Right lobe of liver (tissue), 6 donors: ENCODE results near the gene FRS2. TPM values are rescaled to one million over a fixed set of nuclear protein-coding genes. Genes with fewer than 3 reads are reported as not detected.
A peak's percentile ranks its signal among the peaks of the same experiment; 100 is the strongest.

Experiments
- ATAC-seq, 4 donors: fragments of 200-7000 bp; cut with Tn5 transposase; one replicate each; pipeline ENCODE4 v1.9.1; 2020; ENCODE audit warnings: mild to moderate bottlenecking in 4 of 4, moderate library complexity in 4 of 4
- DNase-seq, 3 donors: peaks; one replicate each; pipeline ENCODE4 v3.0.0-alpha.2; 2020
- H3K27ac ChIP-seq, 3 donors: fragments of 200-600 bp; one replicate each; pipeline ENCODE4 v1.8.0; 2022
- H3K27me3 ChIP-seq, 2 donors: fragments of 200-600 bp; one replicate each; pipeline ENCODE4 v1.8.0; 2022
- H3K36me3 ChIP-seq, 4 donors: fragments of 200-600 bp; sonication (generic) in 1 of 4; one replicate each; pipeline versions ENCODE4 v1.5.1 to v1.8.0; 2017 to 2022; ENCODE audit warnings: control low read depth in 1 of 4
- H3K4me1 ChIP-seq, 4 donors: fragments of 200-600 bp; sonication (generic) in 1 of 4; one replicate each; pipeline versions ENCODE4 v1.5.1 to v1.8.0; 2017 to 2022; ENCODE audit warnings: control low read depth in 1 of 4
- H3K4me3 ChIP-seq, 3 donors: fragments of 200-600 bp; one replicate each; pipeline ENCODE4 v1.8.0; 2022
- H3K9me3 ChIP-seq, 4 donors: fragments of 200-600 bp; sonication (generic) in 1 of 4; one replicate each; pipeline versions ENCODE4 v1.5.1 to v1.8.0; 2017 to 2022; ENCODE audit warnings: control low read depth in 1 of 4
- CTCF ChIP-seq, 4 donors: fragments of 200-600 bp in 3 of 4; fragments of 450-650 bp in 1 of 4; IDR thresholded peaks; one replicate each; pipeline versions ENCODE4 v1.5.1 to v1.8.0; 2016 to 2022; ENCODE audit warnings: antibody characterized with exemption in 4 of 4, mild to moderate bottlenecking in 2 of 4
- POLR2A ChIP-seq: fragments of 450-650 bp; IDR thresholded peaks from one replicate; pipeline ENCODE4 v1.6.1; 2017; ENCODE audit warnings: antibody characterized with exemption, mild to moderate bottlenecking
- WGBS: methylation state at CpG from one replicate; pipeline ENCODE4 v1.1.6; 2018; ENCODE audit warnings: low coverage, low lambda C conversion rate; ENCODE audit not compliant: insufficient coverage; ENCODE audit errors: missing lambda C conversion rate; 5-methylcytosine and 5-hydroxymethylcytosine counted together
- intact Hi-C, 2 donors: fragments of 100-400 bp; cut with DNase I; formaldehyde crosslinking; loops; one replicate each; pipeline versions ENCODE4 v1.11.2 to v1.14.1; 2022
- total RNA-seq, 6 experiments: library from RNA; depleted of rRNA in 2 of 6; stranded (reverse); fragments of >200 nt in 2 of 6; fragmentation: NEBNext Ultra II Directional in 3 of 6; extraction: Animal tissue kit (Norgen Biotek cat#: 25700) in 3 of 6; gene quantifications; one replicate each; pipeline versions ENCODE4 v1.1.0 to v1.2.4, GENCODE V29; 2016 to 2023
- donor health status: DM: no; HTN: yes; CAD: no.
- donor health status: DM: no; HTN: no; CAD: no.
- donor health status: DM: no; HTN: no; CAD: no.
- donor health status: DM: no; HTN: yes; CAD: no.
- donor health status: DM: no; HTN: yes; CAD: no.

Gene FRS2
- total RNA-seq, 6 experiments from 2014 or later, result 13.8 to 27.8 (median 15.8) TPM

DNA sequence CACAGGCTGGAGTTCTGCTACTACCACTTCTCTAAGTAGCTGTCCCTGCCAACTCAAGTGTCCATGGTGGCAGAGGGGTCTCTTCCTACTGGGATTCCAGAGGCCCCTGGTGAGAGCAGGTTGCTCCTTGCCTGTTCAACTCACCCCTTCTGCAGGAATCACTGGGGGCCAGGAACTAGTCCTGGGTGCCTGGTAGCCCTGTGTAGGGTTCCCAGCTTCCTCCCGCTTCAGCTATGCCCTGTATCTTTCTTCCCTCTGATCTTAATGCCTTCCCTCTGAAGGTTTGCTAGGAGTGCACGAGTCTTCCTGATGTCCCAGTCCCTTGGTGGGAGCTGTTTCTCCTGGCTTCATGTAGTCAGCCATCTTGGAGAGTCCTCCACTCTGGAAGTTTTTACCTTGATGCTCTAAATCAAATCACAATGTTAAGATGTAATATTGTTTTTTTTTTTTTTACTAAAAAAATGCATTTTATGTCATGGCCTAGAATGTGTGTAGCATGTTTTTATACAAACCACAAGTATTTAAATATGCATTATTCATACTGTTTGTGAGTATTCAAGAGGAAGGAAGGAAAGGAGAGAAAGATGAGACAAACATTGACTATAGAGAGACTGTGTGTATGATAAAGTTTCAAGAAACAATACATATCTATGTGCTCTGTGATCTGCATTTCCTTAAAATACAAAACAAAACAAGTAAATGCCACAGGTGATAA is 54.7 kb downstream of the FRS2 start:
- Histone ChIP-seq H3K9me3 (no peaks in the 10 kb centered on the region), H3K27me3 (no peaks in the 10 kb centered on the region), H3K36me3 (no peaks in the 10 kb centered on the region), H3K4me1 (peaks cover 0 to 14% (median 0%) of the 10 kb centered on the region in 4 donors), H3K4me3 (no peak overlapping the region), H3K27ac (no peak overlapping the region)
- intact Hi-C loops, result no loop called here
- peak in 2 of 4 donors; percentile 12 to 31 for ATAC-seq
- no peak for DNase-seq
- 87% methylated on average over 2 of the region's 2 CpGs for WGBS
- TF ChIP-seq POLR2A, result no peak
- no peak for TF ChIP-seq CTCF (IDR thresholded peaks at IDR 0.05)

DNA sequence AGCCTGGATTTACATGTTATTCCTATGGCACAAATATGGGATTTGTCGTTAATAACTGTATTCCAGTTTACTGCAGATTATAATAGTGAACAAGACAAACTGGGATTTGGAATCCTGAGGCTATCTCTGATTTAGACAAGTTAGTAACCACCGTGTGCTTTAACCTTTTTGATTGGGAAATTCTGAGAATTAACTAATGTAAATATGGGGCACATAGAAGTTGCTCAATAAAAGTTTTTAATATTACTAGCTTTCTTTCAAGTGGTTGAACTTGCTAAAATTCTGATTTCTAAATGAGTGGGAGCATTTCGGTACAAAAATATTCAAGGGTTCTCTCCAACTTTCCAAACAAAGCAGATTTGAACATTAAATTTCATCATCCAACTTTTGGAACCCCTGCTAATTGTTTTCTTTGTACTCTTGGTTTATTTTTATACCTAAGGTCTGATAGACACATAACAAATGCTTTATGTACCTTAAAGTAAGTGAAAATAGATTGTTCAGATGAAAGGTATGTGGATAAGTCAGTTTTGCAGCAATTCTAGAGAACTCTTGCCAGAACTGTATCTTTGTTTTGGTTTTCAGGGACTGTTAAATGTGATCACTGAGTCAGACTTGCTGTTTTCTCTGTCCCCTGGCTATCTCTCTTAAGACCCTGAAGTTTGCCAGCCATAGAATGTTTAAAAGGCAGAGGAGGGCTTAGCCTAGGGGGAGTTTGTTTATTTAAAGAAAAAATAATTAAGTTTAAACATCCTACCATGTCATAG is 57.5 kb downstream of the FRS2 start:
- intact Hi-C loops, result no loop called here
- TF ChIP-seq POLR2A (no peak), CTCF (IDR thresholded peaks at IDR 0.05) (no peak)
- H3K27me3 ChIP-seq, result no peaks in the 10 kb centered on the region
- H3K4me3 ChIP-seq, result no peak overlapping the region
- DNase-seq (no peak), ATAC-seq (no peak)
- no peak overlapping the region for H3K27ac ChIP-seq
- H3K4me1 ChIP-seq, result peaks cover 0 to 14% (median 0%) of the 10 kb centered on the region in 4 donors
- H3K9me3 ChIP-seq, result no peaks in the 10 kb centered on the region
- H3K36me3 ChIP-seq, result peaks cover 0 to 3% (median 0%) of the 10 kb centered on the region in 4 donors
- 49% methylated on average over 3 of the region's 3 CpGs for WGBS

GRCh38 chr12:69529021-69529420 is 58.8 kb downstream of the FRS2 start:
- H3K4me3 ChIP-seq, result no peak overlapping the region
- no peak for ATAC-seq
- H3K27ac ChIP-seq, result no peak overlapping the region

DNA sequence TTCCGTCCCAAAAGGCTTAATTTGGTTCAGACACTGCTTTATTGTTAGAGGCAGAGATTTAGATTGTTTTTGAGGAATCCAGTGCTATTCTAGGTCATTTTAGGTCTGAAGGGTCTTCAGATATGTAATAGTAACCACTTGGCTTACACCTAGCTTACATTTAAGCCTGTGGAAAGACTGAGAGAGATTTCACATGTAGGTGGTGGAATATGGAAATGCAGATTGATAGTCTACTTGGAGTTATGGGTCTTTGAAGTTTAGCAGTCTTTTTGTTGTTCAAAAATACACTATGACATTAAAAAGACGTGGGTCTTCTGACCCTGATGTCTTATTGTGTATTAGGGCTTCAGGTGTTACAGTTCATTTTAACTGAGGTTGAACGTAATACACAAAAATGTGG is 63.7 kb downstream of the FRS2 start:
- DNase-seq, result no peak
- 79% methylated on average over 3 of the region's 3 CpGs for WGBS
- Histone ChIP-seq H3K27me3 (no peaks in the 10 kb centered on the region), H3K4me3 (no peak overlapping the region), H3K27ac (no peak overlapping the region), H3K9me3 (no peaks in the 10 kb centered on the region), H3K4me1 (no peaks in the 10 kb centered on the region), H3K36me3 (peaks cover 0 to 3% (median 0%) of the 10 kb centered on the region in 4 donors)
- TF ChIP-seq POLR2A (no peak), CTCF (IDR thresholded peaks at IDR 0.05) (no peak)
- no peak for ATAC-seq
- intact Hi-C loops, result no loop called here

More at GRCh38 chr12:69529021-69529420, 58.8 kb downstream of the FRS2 start:
- Histone ChIP-seq H3K36me3 (peaks cover 0 to 3% (median 0%) of the 10 kb centered on the region in 4 donors), H3K27me3 (no peaks in the 10 kb centered on the region), H3K4me1 (peaks cover 0 to 14% (median 0%) of the 10 kb centered on the region in 4 donors), H3K9me3 (no peaks in the 10 kb centered on the region)
- no peak for DNase-seq
- WGBS, result 76% methylated on average over 2 of the region's 2 CpGs
- TF ChIP-seq POLR2A, result no peak
- TF ChIP-seq CTCF (IDR thresholded peaks at IDR 0.05), result no peak
- intact Hi-C loops, result no loop called here
